ENCODE results near the gene CD300C.
A peak's percentile ranks its signal among the peaks of the same experiment; 100 is the strongest.

The CD300C gene

GRCh38 chr17:74508156-74508555, 37.8 kb downstream of the CD300C start:
- no peak for DNase-seq

- DNase-seq = peak; percentile 42
These were observed 42.0 kb downstream of the CD300C start for GRCh38 chr17:74503949-74504348.

- DNase-seq = peak; percentile 65
These were observed 43.1 kb downstream of the CD300C start for GRCh38 chr17:74502861-74503260.

- no peak for DNase-seq
These were observed 45.9 kb downstream of the CD300C start for GRCh38 chr17:74499992-74500391.

- no peak for DNase-seq
These were observed 48.4 kb downstream of the CD300C start for GRCh38 chr17:74497471-74497870.

- peak; percentile 74 for DNase-seq
These were observed 52.5 kb downstream of the CD300C start for GRCh38 chr17:74493331-74493833.

- peak; percentile 91 for DNase-seq
These were observed 54.3 kb downstream of the CD300C start for GRCh38 chr17:74491626-74492025.

Data from inflammatory macrophage treated with lipopolysaccharide for 4 hours (primary cell).